HepG2 (cell line): ENCODE results near the gene RSL1D1. TPM values are rescaled to one million over a fixed set of nuclear protein-coding genes. Genes with fewer than 3 reads are reported as not detected.
A peak's percentile ranks its signal among the peaks of the same experiment; 100 is the strongest.

Experiments
- ATAC-seq: fragments of 200-7000 bp; cut with Tn5 transposase; 3 replicates; pipeline ENCODE4 v1.9.1; 2020; ENCODE audit warnings: mild to moderate bottlenecking, moderate library complexity
- BruUV-seq: library from RNA; stranded (reverse); fragments of 400-500 nt; replicated peaks from 2 replicates; lab custom pipeline; 2021; lab: Mats Ljungman, UMichigan
- CTCF ChIA-PET: fragments of 300-600 bp; formaldehyde crosslinking; extraction: SDS; loops from one replicate; lab custom pipeline; 2021; ENCODE audit warnings: low total read pairs, inconsistent platforms, low intra/inter-chr PET ratio; lab: Yijun Ruan, JAX
- POLR2A ChIA-PET: fragments of 350-600 bp; sonication (Branson Sonifier 250); formaldehyde crosslinking; loops from one replicate; lab custom pipeline; 2020; ENCODE audit warnings: antibody characterized with exemption, inconsistent platforms; lab: Yijun Ruan, JAX
- DNase-seq: peaks from one replicate; pipeline ENCODE4 v3.0.0-alpha.2; 2015; ENCODE audit warnings: low spot score
- FAIRE-seq: peaks from 3 replicates; lab custom pipeline; 2011; peaks lifted over from hg19 to GRCh38; lab: Jason Lieb, UNC
- H2AFZ ChIP-seq: one replicate; pipeline ENCODE4 v1.6.1; 2011; ENCODE audit warnings: low read length, inconsistent platforms
- H3K27ac ChIP-seq: fragments of 300-600 bp; 3 replicates; pipeline ENCODE4 v1.8.0; 2011; ENCODE audit warnings: mixed run types, mild to moderate bottlenecking, mixed read lengths, low read length, inconsistent platforms; ENCODE audit not compliant: insufficient read depth; ENCODE audit errors: extremely low read length
- H3K27me3 ChIP-seq, 2 experiments: fragments of 200-600 bp in 1 of 2; 2 replicates in 1 of 2; 3 replicates in 1 of 2; pipeline versions ENCODE4 v1.6.0 to v1.8.0; 2011; ENCODE audit warnings: low read length in 2 of 2, mild to moderate bottlenecking in 2 of 2, moderate library complexity in 2 of 2, inconsistent platforms in 1 of 2; ENCODE audit not compliant: insufficient read depth in 2 of 2, control insufficient read depth in 1 of 2
- H3K36me3 ChIP-seq, 2 experiments: fragments of 200-600 bp in 1 of 2; replicated peaks in 1 of 2; 2 replicates in 1 of 2; 3 replicates in 1 of 2; pipeline versions ENCODE4 v1.5.1 to v1.8.0; 2011; ENCODE audit warnings: low read length in 2 of 2, inconsistent platforms in 1 of 2; ENCODE audit not compliant: insufficient read depth in 2 of 2, control insufficient read depth in 1 of 2
- H3K4me1 ChIP-seq: 2 replicates; pipeline ENCODE4 v1.5.1; 2012; ENCODE audit warnings: low read length, inconsistent platforms; ENCODE audit not compliant: insufficient read depth
- H3K4me2 ChIP-seq: 2 replicates; pipeline ENCODE4 v1.6.0; 2011; ENCODE audit warnings: low read depth, low read length, inconsistent platforms
- H3K4me3 ChIP-seq, 3 experiments: fragments of 200-600 bp in 1 of 3; sonication (generic), shearing (Covaris generic) in 1 of 3; replicated peaks in 1 of 3; 2 replicates each; pipeline ENCODE4 v1.5.1; 2011 to 2016; ENCODE audit warnings: low read length in 3 of 3, inconsistent platforms in 2 of 3, low read depth in 2 of 3, mild to moderate bottlenecking in 2 of 3, control low read depth in 1 of 3, mixed read lengths in 1 of 3; ENCODE audit not compliant: insufficient read depth in 1 of 3
- H3K79me2 ChIP-seq: one replicate; pipeline ENCODE4 v1.6.1; 2011; ENCODE audit warnings: low read length, inconsistent platforms; ENCODE audit not compliant: insufficient read depth
- H3K9ac ChIP-seq: 2 replicates; pipeline ENCODE4 v1.6.0; 2011; ENCODE audit warnings: mild to moderate bottlenecking, low read depth, low read length, inconsistent platforms; ENCODE audit not compliant: insufficient read depth
- H3K9me3 ChIP-seq: 2 replicates; pipeline ENCODE4 v1.5.1; 2012; ENCODE audit warnings: mild to moderate bottlenecking, low read length
- H4K20me1 ChIP-seq: 2 replicates; pipeline ENCODE4 v1.6.0; 2011; ENCODE audit warnings: inconsistent platforms, mild to moderate bottlenecking, low read length, moderate library complexity; ENCODE audit not compliant: insufficient read depth
- FIP1L1 ChIP-seq: fragments of 200-400 bp; formaldehyde crosslinking; IDR thresholded peaks from 2 replicates; pipeline ENCODE4 v1.6.1; 2018; ENCODE audit warnings: low read depth, mild to moderate bottlenecking, low read length, moderate library complexity, borderline replicate concordance; ENCODE audit not compliant: insufficient read depth
- FOXO1 ChIP-seq: sonication (generic); formaldehyde crosslinking; IDR thresholded peaks from 2 replicates; pipeline ENCODE4 v1.4.0; 2020; ENCODE audit warnings: missing genetic modification reagents
- FOXP4 ChIP-seq: sonication (generic); formaldehyde crosslinking; IDR thresholded peaks from 2 replicates; pipeline ENCODE4 v1.4.0; 2020; ENCODE audit warnings: missing genetic modification reagents
- HHEX ChIP-seq: IDR thresholded peaks from 2 replicates; pipeline ENCODE4 v1.6.1; 2016; ENCODE audit warnings: control low read depth
- HMG20A ChIP-seq: IDR thresholded peaks from 2 replicates; pipeline ENCODE4 v1.6.1; 2016; ENCODE audit warnings: borderline replicate concordance
- ISL2 ChIP-seq: sonication (generic); formaldehyde crosslinking; IDR thresholded peaks from 2 replicates; pipeline ENCODE4 v1.5.0; 2020; ENCODE audit warnings: missing genetic modification reagents
- KDM5A ChIP-seq: fragments of 200-600 bp; sonication (generic); IDR thresholded peaks from 2 replicates; pipeline ENCODE4 v1.7.0; 2018; ENCODE audit warnings: antibody characterized with exemption, mild to moderate bottlenecking, low read length, borderline replicate concordance
- MXD3 ChIP-seq: IDR thresholded peaks from 2 replicates; pipeline ENCODE4 v1.6.1; 2016; ENCODE audit warnings: mild to moderate bottlenecking, missing biosample characterization, missing genetic modification reagents
- PAXIP1 ChIP-seq: sonication (generic); formaldehyde crosslinking; conservative IDR thresholded peaks from 2 replicates; pipeline ENCODE4 v1.4.0; 2020; ENCODE audit warnings: mild to moderate bottlenecking, missing genetic modification reagents, moderate library complexity
- RXRA ChIP-seq: sonication (generic); formaldehyde crosslinking; IDR thresholded peaks from 2 replicates; pipeline ENCODE4 v1.5.1; 2020; ENCODE audit warnings: missing genetic modification reagents
- TFAP4 ChIP-seq: sonication (generic); IDR thresholded peaks from 2 replicates; pipeline ENCODE4 v1.6.1; 2016; ENCODE audit warnings: low read depth, borderline replicate concordance
- ZNF12 ChIP-seq: sonication (generic); formaldehyde crosslinking; IDR thresholded peaks from 2 replicates; pipeline ENCODE4 v1.5.0; 2020; ENCODE audit warnings: missing genetic modification reagents
- ZNF30 ChIP-seq: sonication (generic); formaldehyde crosslinking; IDR thresholded peaks from 2 replicates; pipeline ENCODE4 v1.5.0; 2020; ENCODE audit warnings: mild to moderate bottlenecking, missing genetic modification reagents
- ZNF75D ChIP-seq: sonication (generic); formaldehyde crosslinking; IDR thresholded peaks from 2 replicates; pipeline ENCODE4 v1.8.1; 2023; ENCODE audit warnings: missing genetic modification reagents, mild to moderate bottlenecking, borderline replicate concordance
- WGBS: methylation state at CpG from one replicate; pipeline ENCODE4 v1.1.6; 2017; ENCODE audit warnings: low lambda C conversion rate; 5-methylcytosine and 5-hydroxymethylcytosine counted together
- in situ Hi-C: cut with HindIII; loops from 2 replicates; pipeline ENCODE4 v1.10.0; 2017; ENCODE audit warnings: low pct_unique_long_range_greater_than_20kb; ENCODE audit not compliant: extremely low pct_ligation_motif_present
- intact Hi-C: fragments of 100-400 bp; cut with micrococcal nuclease; formaldehyde crosslinking; loops from one replicate; pipeline ENCODE4 v1.10.0; 2022; ENCODE audit not compliant: unreplicated experiment
- polyA plus RNA-seq, 8 experiments: library from polyadenylated mRNA; depleted of rRNA in 3 of 8; stranded (reverse) in 7 of 8; unstranded in 1 of 8; fragments of >200 nt; fragmentation: Illumina TruSeq in 4 of 8; extraction: Trizol in 4 of 8; gene quantifications; 2 replicates each; pipeline versions ENCODE4 v1.2.1 to v1.2.3, GENCODE V29; 2011 to 2016; ENCODE audit warnings: low read depth in 4 of 8, missing spikeins in 1 of 8, mixed read lengths in 1 of 8; ENCODE audit not compliant: insufficient read depth in 1 of 8
- total RNA-seq, 5 experiments: library from RNA; depleted of rRNA; stranded (reverse); fragments of >200 nt; fragmentation: Illumina TruSeq; extraction: Trizol; gene quantifications; 2 replicates each; pipeline ENCODE4 v1.2.3, GENCODE V29; 2016; ENCODE audit warnings: low read depth in 1 of 5

RSL1D1 gene
- total and polyA plus RNA-seq, 2 of the 13 experiments (the other 11 are each of a cell fraction or from before 2014, with no cell fraction given), result 187 to 343 TPM

- TF ChIP-seq PAXIP1 (0 out of 2 replicates have a peak, but pooled peaks have one; percentile 28), ZNF12 (CRISPR knock-in tag) (peak; percentile 86; the same call in 1 of the 2 replicates)
Measured at GRCh38 chr16:11825520-11826165, 25.7 kb downstream of the RSL1D1 start (continued).

- no peaks in the 10 kb centered on the region for H3K27me3 ChIP-seq
- peaks cover 42% of the 10 kb centered on the region for H3K4me1 ChIP-seq
- H2AFZ ChIP-seq, result no peak overlapping the region
- peak overlapping the region; percentile 0 for H3K27ac ChIP-seq
- in situ Hi-C loops (no loop called here), intact Hi-C loops (no loop called here)
- no peaks in the 10 kb centered on the region for H3K79me2 ChIP-seq
- no peaks in the 10 kb centered on the region for H3K9me3 ChIP-seq
- ATAC-seq, result peak; percentile 82
- POLR2A ChIA-PET, result interaction anchor here (0.6 to 6.5 kb wide), 9 partner anchors 11 to 82 kb away, joined by 3 to 65 read pairs (median 6); partner anchors contain the start of genes RSL1D1, TXNDC11 and ZC3H7A
- H3K36me3 ChIP-seq, result no peaks in the 10 kb centered on the region
- no peaks in the 10 kb centered on the region for H4K20me1 ChIP-seq
- no peak overlapping the region for H3K4me3 ChIP-seq
- WGBS, result 1% methylated on average over 5 of the region's 5 CpGs
- CTCF ChIA-PET, result interaction anchor here (0.5 kb wide), 1 partner anchor 44 kb away, joined by 3 read pairs; no protein-coding TSS in a partner anchor
- peak overlapping the region; percentile 16 for H3K4me2 ChIP-seq
- peak; percentile 77 for FAIRE-seq
- no peak overlapping the region for H3K9ac ChIP-seq
- DNase-seq, result peak; percentile 95
- BruUV-seq, result no TSS peak
- TF ChIP-seq FOXO1 (CRISPR knock-in tag), result peak; percentile 74
- no peak for TF ChIP-seq ZNF30
- peak; percentile 81 for TF ChIP-seq HMG20A (CRISPR knock-in tag)
- TF ChIP-seq RXRA (CRISPR knock-in tag), result peak; percentile 93; the same call in 1 of the 2 replicates
- TF ChIP-seq ISL2, result 0 out of 2 replicates have a peak, but pooled peaks have one; percentile 42
- TF ChIP-seq FIP1L1, result no peak
- peak; percentile 84; the same call in 1 of the 2 replicates for TF ChIP-seq TFAP4
- TF ChIP-seq MXD3, result no peak
- no peak for TF ChIP-seq ZNF75D (CRISPR knock-in tag)
- TF ChIP-seq KDM5A, result no peak
- 0 out of 2 replicates have a peak, but pooled peaks have one; percentile 26 for TF ChIP-seq FOXP4 (CRISPR knock-in tag)
- no peak for TF ChIP-seq HHEX (CRISPR knock-in tag)
Measured at GRCh38 chr16:11824362-11824761, 27.0 kb downstream of the RSL1D1 start.
